ENCODE data around the gene KCNH6.

KCNH6 gene

GRCh38 chr17:63523253-63523855 is at the start of gene KCNH6:
TSS of gene KCNH6 (plus strand) at chr17:63523358. CDS start at chr17:63523414, 56 bp downstream.
- no peak for DNase-seq

- DNase-seq = no peak
Observed at GRCh38 chr17:63474174-63474573, 49.0 kb upstream of the KCNH6 start.

- no peak for DNase-seq
Observed at GRCh38 chr17:63474586-63475460, 48.3 kb upstream of the KCNH6 start.

GRCh38 chr17:63475491-63476412 is 47.4 kb upstream of the KCNH6 start:
- DNase-seq = no peak

GRCh38 chr17:63476459-63476853 is 46.7 kb upstream of the KCNH6 start:
- no peak for DNase-seq

GRCh38 chr17:63476854-63477479 is 46.2 kb upstream of the KCNH6 start, which contains the start of gene ACE:
TSS of gene ACE (plus strand) at chr17:63477061. CDS start at chr17:63477095, 34 bp downstream.
- DNase-seq = no peak

GRCh38 chr17:63477480-63478440 is 45.4 kb upstream of the KCNH6 start:
- DNase-seq = no peak

- DNase-seq = peak; percentile 35 to 76
Observed at GRCh38 chr17:63478814-63479494, 44.2 kb upstream of the KCNH6 start.

- no peak for DNase-seq
Observed at GRCh38 chr17:63479495-63480184, 43.5 kb upstream of the KCNH6 start.

GRCh38 chr17:63480192-63480784 is 42.9 kb upstream of the KCNH6 start:
- DNase-seq = no peak

- no peak for DNase-seq
Observed at GRCh38 chr17:63480826-63481487, 42.2 kb upstream of the KCNH6 start.

GRCh38 chr17:63481488-63481870 is 41.7 kb upstream of the KCNH6 start:
- no peak for DNase-seq

GRCh38 chr17:63482509-63482908 is 40.6 kb upstream of the KCNH6 start:
- DNase-seq = no peak

- DNase-seq = no peak
Observed at GRCh38 chr17:63483038-63483437, 40.1 kb upstream of the KCNH6 start.

- no peak for DNase-seq
Observed at GRCh38 chr17:63483655-63484575, 39.2 kb upstream of the KCNH6 start.

- no peak for DNase-seq
Observed at GRCh38 chr17:63486317-63487013, 36.7 kb upstream of the KCNH6 start.

GRCh38 chr17:63487014-63487339 is 36.2 kb upstream of the KCNH6 start:
- DNase-seq = no peak

- no peak for DNase-seq
Observed at GRCh38 chr17:63488851-63489250, 34.3 kb upstream of the KCNH6 start.
